Measurements from ENCODE around the gene AMY1B.
"Not testable (repeated sequence)": the region's sequence is repeated elsewhere in the genome, so short reads cannot be mapped to it uniquely, and the experiment has no call there.

The AMY1B gene

DNA sequence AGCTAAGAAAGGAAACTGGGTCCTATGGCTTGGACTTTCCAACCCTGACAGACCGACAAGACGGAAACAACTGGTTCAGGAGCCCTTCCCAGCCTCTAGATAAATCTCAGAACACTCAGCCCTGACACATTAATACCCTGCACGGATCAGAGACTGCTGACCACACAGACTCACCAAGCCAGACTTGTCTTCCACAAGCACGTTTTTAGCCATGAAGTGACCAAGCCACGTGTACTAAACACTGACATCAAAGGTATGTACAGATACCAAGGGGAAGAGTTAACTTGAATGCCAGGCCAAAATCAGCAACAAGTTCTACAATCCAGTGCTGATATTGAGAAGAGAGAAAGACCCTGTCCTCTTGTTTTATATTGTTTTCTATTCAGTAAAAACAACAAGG is at the start of gene AMY1B:
TSS of gene AMY1B (minus strand) at position 101 of the 400 bp plus-strand sequence. CDS start 571 bp downstream, outside the sequence.
- DNase-seq = not testable (repeated sequence)

- DNase-seq = not testable (repeated sequence)
Measured at GRCh38 chr1:103745040-103745439, 49.0 kb upstream of the AMY1B start.

GRCh38 chr1:103744449-103744848 is 48.4 kb upstream of the AMY1B start:
- not testable (repeated sequence) for DNase-seq

GRCh38 chr1:103738031-103738430 is 42.0 kb upstream of the AMY1B start:
- DNase-seq = not testable (repeated sequence)

- not testable (repeated sequence) for DNase-seq
Measured at GRCh38 chr1:103735334-103735733, 39.3 kb upstream of the AMY1B start.

DNA sequence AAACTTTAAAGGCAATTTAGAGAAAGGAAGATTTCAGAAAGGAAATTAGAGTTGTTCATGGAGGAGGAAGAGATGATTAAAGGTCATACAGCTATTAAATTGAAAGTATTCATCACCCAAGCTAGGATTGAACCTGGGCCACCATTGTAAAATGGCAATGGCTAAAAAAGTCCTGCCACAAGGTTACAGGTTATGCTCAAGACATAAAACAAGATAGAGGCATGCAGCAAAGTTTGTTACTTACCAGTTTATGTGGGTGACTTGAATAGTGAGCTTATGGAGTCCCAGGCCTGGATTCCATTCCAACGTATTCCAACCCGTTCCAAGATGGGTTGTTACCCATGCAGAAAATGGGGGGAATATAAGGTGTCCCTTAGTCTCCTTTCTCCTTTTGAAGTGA is 25.5 kb upstream of the AMY1B start:
- not testable (repeated sequence) for DNase-seq

DNA sequence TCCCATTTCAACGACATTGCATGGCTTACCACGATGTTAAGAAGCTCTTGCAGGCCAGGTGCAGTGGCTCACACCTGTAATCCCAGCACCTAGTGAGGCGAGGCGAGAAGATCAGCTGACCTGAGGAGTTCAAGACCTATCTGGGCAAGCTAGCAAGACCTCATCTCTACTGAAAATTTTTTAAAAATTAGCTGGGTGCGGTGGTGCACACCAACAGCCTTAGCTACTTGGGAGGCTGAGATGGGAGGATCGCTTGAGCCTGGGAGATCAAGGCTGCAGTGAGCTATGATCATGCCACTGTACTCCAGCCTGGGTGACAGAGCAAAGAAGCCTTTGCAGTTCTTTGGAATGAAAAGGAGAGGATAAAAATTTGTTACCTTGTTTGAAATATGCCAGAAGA is 21.4 kb upstream of the AMY1B start:
- DNase-seq = not testable (repeated sequence)

DNA sequence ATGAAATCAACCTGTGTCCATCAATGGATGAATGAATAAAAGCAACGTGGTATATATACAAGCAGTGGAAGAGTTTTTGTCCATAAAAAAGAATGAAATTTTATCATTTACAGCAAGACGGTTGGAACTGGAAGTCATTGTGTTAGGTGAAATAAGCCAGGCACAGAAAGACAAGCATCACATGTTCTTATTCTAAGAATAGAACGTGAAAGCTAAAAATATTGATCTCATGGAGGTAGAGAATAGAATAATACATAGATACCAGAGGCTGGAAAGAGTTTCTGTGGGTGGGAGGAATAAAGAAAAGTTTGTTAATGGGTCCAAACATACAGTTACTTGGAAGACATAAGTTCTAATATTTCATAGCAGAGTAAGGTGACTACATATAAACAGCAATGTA is 14.4 kb upstream of the AMY1B start:
- not testable (repeated sequence) for DNase-seq

DNA sequence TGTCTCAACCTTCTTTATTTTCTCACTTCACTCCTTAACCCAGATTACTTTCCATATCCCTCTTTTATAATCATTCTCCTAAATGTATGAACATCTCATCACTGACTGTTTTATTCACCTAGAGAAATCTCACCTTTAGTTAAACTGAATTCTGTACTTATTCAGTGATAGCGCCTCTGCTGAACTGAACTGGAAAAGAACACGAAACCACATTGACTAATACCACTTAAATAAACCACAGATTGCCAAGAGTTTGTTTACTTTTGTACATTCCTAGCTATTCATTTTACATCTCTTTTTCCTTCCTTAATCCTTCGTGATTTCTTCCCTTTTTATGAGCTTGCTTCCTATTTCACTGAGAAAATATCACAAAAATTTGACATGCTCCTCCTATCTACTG is 11.7 kb upstream of the AMY1B start:
- DNase-seq = not testable (repeated sequence)

DNA sequence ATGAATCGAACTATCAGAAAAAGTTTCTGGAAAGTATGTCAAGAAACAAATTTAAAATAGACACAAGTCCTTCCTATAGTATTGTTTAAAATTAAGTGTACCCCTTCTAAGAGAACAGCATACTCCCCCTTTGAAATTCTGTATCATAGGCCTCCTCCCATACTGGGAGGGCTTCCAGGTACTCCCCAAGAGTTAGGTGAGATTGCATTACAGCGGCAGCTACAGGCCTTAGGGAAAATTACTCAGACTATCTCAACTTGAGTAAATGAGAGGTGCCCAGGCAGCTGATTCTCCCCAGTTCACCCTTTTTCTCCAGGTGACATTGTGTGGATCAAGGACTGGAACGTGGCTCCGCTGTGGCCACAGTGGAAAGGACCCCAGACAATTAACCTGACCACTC is 5.2 kb upstream of the AMY1B start:
- DNase-seq = not testable (repeated sequence)

- not testable (repeated sequence) for DNase-seq
Measured at GRCh38 chr1:103700669-103701068, 4.7 kb upstream of the AMY1B start.

DNA sequence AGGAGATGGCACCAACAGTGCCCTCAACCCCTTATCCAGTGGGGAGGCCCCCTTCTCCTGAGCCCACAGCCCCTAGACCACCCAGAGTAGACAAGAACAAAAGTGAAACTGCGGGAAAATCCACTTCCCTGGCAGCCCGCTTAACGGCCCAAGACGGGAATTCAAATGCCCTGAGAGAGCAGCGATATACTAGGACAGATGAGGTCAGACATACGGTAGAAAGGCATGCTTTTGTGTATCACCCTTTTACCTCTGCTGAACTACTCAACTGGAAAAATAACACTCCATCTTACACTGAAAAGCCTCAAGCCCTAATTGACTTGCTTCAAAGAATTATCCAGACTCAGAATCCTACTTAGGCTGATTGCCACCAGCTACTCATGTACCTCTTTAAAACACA is 1.4 kb upstream of the AMY1B start:
- not testable (repeated sequence) for DNase-seq

GRCh38 chr1:103676335-103676734 is 19.7 kb downstream of the AMY1B start:
- DNase-seq = not testable (repeated sequence)

DNA sequence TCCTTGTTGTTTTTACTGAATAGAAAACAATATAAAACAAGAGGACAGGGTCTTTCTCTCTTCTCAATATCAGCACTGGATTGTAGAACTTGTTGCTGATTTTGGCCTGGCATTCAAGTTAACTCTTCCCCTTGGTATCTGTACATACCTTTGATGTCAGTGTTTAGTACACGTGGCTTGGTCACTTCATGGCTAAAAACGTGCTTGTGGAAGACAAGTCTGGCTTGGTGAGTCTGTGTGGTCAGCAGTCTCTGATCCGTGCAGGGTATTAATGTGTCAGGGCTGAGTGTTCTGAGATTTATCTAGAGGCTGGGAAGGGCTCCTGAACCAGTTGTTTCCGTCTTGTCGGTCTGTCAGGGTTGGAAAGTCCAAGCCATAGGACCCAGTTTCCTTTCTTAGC is 40.5 kb downstream of the AMY1B start, which contains the start of gene AMY1A:
TSS of gene AMY1A (plus strand) at position 301 of the 400 bp plus-strand sequence. CDS start 571 bp downstream, outside the sequence.
- DNase-seq = not testable (repeated sequence)

- DNase-seq = not testable (repeated sequence)
Measured at GRCh38 chr1:103654133-103654532, 41.9 kb downstream of the AMY1B start.

DNA sequence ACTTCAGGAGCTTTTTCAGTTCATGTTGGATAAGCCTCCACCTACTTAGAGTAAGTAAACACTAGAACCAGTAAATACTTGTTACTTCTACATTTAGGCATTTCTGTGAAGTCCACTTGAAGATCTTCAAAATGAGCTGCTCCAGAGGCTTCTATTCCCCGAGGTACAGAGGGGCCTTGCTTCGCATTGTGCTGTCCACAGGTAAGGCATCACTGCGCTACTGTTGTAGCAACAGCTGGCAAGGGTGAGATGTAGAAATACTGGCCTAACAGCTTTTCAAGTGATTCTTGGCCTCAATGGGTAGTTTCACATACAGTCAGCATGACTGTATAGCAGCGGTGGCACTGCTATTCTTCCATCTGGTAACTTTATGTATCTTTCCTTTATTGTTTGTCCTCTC is 45.1 kb downstream of the AMY1B start:
- not testable (repeated sequence) for DNase-seq

DNA sequence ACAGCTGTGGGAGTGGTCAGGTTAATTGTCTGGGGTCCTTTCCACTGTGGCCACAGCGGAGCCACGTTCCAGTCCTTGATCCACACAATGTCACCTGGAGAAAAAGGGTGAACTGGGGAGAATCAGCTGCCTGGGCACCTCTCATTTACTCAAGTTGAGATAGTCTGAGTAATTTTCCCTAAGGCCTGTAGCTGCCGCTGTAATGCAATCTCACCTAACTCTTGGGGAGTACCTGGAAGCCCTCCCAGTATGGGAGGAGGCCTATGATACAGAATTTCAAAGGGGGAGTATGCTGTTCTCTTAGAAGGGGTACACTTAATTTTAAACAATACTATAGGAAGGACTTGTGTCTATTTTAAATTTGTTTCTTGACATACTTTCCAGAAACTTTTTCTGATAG is 45.7 kb downstream of the AMY1B start:
- DNase-seq = not testable (repeated sequence)

DNA sequence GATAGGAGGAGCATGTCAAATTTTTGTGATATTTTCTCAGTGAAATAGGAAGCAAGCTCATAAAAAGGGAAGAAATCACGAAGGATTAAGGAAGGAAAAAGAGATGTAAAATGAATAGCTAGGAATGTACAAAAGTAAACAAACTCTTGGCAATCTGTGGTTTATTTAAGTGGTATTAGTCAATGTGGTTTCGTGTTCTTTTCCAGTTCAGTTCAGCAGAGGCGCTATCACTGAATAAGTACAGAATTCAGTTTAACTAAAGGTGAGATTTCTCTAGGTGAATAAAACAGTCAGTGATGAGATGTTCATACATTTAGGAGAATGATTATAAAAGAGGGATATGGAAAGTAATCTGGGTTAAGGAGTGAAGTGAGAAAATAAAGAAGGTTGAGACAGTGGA is 52.1 kb downstream of the AMY1B start:
- not testable (repeated sequence) for DNase-seq

DNA sequence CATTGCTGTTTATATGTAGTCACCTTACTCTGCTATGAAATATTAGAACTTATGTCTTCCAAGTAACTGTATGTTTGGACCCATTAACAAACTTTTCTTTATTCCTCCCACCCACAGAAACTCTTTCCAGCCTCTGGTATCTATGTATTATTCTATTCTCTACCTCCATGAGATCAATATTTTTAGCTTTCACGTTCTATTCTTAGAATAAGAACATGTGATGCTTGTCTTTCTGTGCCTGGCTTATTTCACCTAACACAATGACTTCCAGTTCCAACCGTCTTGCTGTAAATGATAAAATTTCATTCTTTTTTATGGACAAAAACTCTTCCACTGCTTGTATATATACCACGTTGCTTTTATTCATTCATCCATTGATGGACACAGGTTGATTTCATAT is 54.8 kb downstream of the AMY1B start:
- DNase-seq = not testable (repeated sequence)
